ENCODE data around the gene PSD. TPM values are rescaled to one million over a fixed set of nuclear protein-coding genes. Genes with fewer than 3 reads are reported as not detected.

PSD gene
- total RNA-seq, 1 experiment from 2014 or later: 3.4 TPM

DNA sequence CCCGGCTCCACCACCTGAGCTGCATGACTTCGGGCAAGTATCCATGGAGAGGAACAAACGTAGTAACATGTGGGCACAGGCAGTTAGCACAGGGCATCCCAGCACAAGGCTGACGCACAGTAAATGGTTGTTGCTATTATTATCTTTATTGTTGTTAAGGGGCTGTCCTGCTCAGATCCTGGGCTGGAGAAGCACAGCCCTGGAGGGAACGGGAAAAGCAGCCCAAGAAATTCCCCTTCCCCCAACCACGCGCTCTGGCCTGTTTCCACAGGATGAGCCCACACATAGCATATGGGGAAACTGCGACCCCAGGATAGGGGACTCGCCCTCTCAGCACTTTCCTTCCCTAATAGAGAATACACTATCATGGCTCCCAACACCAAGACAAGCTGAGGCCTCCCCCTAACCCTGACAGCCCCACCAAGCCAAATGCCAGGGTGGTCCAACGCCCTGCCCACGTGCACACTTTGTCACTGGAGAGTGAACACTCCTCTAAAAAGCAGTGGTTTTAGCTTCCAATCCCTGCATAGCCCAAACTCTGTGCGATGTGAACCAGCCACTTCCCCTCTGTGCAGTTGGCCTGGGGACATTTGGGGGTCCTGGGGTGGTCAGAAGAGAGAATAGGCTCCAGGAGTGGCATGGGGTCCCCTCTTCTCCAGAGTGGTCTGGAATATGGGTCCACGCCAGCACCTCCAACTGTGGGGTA, 11.0 kb downstream of the PSD start:
- H3K18ac ChIP-seq (ENCODE audit: insufficient read length, low read depth, low read length): no peak overlapping the region
- peaks cover 2% of the 10 kb centered on the region for H4K20me1 ChIP-seq (ENCODE audit: control insufficient read depth, insufficient read depth, insufficient read length)
- no peak overlapping the region for H2BK12ac ChIP-seq (ENCODE audit: insufficient read length, low read depth, low read length)
- Mint-ChIP-seq H3K4me1 (peaks cover 20 to 26% of the 10 kb centered on the region in 2 experiments), H3K9me3 (peaks cover 0 to 4% of the 10 kb centered on the region in 2 experiments; a peak in 1 of 5 replicates), H3K27me3 (ENCODE audit: low read depth) (peaks cover 75% of the 10 kb centered on the region), H3K36me3 (ENCODE audit: insufficient read depth in 1 of 3, low read depth in 3 of 3) (peaks cover under 1 to 2% (median 2%) of the 10 kb centered on the region in 3 experiments; a peak in 3 of 7 replicates), H3K27ac (no peak overlapping the region), H3K4me3 (peak overlapping the region; percentile 44 to 45; a peak in 3 of 5 replicates)
- H2BK120ac ChIP-seq (ENCODE audit: low read depth, low read length, poor library complexity, severe bottlenecking): no peak overlapping the region
- H3K9ac ChIP-seq (ENCODE audit: extremely low read depth, insufficient read length, low read length): no peak overlapping the region
- H3K79me1 ChIP-seq (ENCODE audit: insufficient read depth, low read depth, low read length, poor library complexity, severe bottlenecking): no peaks in the 10 kb centered on the region
- H2BK20ac ChIP-seq (ENCODE audit: low read depth, low read length, poor library complexity, severe bottlenecking): no peak overlapping the region
- H3K23ac ChIP-seq (ENCODE audit: insufficient read length, low read depth, low read length): no peak overlapping the region
- TF ChIP-seq, protein P1, sequence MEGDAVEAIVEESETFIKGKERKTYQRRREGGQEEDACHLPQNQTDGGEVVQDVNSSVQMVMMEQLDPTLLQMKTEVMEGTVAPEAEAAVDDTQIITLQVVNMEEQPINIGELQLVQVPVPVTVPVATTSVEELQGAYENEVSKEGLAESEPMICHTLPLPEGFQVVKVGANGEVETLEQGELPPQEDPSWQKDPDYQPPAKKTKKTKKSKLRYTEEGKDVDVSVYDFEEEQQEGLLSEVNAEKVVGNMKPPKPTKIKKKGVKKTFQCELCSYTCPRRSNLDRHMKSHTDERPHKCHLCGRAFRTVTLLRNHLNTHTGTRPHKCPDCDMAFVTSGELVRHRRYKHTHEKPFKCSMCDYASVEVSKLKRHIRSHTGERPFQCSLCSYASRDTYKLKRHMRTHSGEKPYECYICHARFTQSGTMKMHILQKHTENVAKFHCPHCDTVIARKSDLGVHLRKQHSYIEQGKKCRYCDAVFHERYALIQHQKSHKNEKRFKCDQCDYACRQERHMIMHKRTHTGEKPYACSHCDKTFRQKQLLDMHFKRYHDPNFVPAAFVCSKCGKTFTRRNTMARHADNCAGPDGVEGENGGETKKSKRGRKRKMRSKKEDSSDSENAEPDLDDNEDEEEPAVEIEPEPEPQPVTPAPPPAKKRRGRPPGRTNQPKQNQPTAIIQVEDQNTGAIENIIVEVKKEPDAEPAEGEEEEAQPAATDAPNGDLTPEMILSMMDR (conservative IDR thresholded peaks at IDR 0.05): no peak
- H3K4me2 ChIP-seq (ENCODE audit: insufficient read depth, insufficient read length, low read length): no peak overlapping the region
- no peak overlapping the region for H4K5ac ChIP-seq (ENCODE audit: insufficient read length, low read depth, low read length)
- H3K9me3 ChIP-seq (ENCODE audit: control insufficient read depth, low read depth, low read length): no peaks in the 10 kb centered on the region
- DNase-seq: no peak
- no peak overlapping the region for H3K14ac ChIP-seq (ENCODE audit: insufficient read depth, low read length)
- H2BK5ac ChIP-seq (ENCODE audit: insufficient read length, low read length): no peak overlapping the region
- H3K4me1 ChIP-seq (ENCODE audit: insufficient read depth, low read length): peaks cover 3% of the 10 kb centered on the region; the same call in 1 of the 2 replicates
- peaks cover 27% of the 10 kb centered on the region; the same call in 1 of the 2 replicates for H3K27me3 ChIP-seq (ENCODE audit: insufficient read depth, low read length)
- no peak overlapping the region for H3T11ph ChIP-seq (ENCODE audit: low read length)
- no peak overlapping the region for H3K4ac ChIP-seq (ENCODE audit: low read depth, low read length)
- no peak overlapping the region for H2AFZ ChIP-seq (ENCODE audit: low read length)
- no CpG with 5 or more reads among the region's 13 CpGs for WGBS (ENCODE audit: extremely low coverage, insufficient read length, low lambda C conversion rate)
- H3K79me2 ChIP-seq (ENCODE audit: insufficient read depth, low read length): no peaks in the 10 kb centered on the region
- no peak overlapping the region for H3K27ac ChIP-seq (ENCODE audit: insufficient read length, low read depth, low read length)
- H3K23me2 ChIP-seq (ENCODE audit: insufficient read length, low read depth, low read length, poor library complexity, severe bottlenecking): peaks cover 3% of the 10 kb centered on the region
- H4K8ac ChIP-seq (replicated peaks; ENCODE audit: insufficient read length, low read depth, low read length): no peak overlapping the region
- no peak overlapping the region for H2AK5ac ChIP-seq (ENCODE audit: insufficient read length, low read length)
- H2BK15ac ChIP-seq (ENCODE audit: low read depth, low read length): no peak overlapping the region
- no peak overlapping the region for H4K91ac ChIP-seq (ENCODE audit: insufficient read length, low read depth, low read length)
- H3K56ac ChIP-seq (ENCODE audit: insufficient read length, low read depth, low read length): no peak overlapping the region

Measured in H9 (cell line).